Gastrocnemius medialis (tissue), 4 donors: ENCODE results near the gene DAB2IP.

ENCODE experiments used
- POLR2A ChIP-seq, 2 donors: fragments of 450-650 bp; IDR thresholded peaks; one replicate each; pipeline ENCODE4 v1.6.1; 2017; ENCODE audit warnings: antibody characterized with exemption in 2 of 2, mild to moderate bottlenecking in 2 of 2, moderate library complexity in 2 of 2
- TF ChIP-seq, protein P1 (sequence below), 5 experiments: fragments of 450-650 bp in 3 of 5; fragments of 200-600 bp in 2 of 5; sonication (generic) in 2 of 5; IDR thresholded peaks in 4 of 5; conservative IDR thresholded peaks in 1 of 5; 1 replicate in 4 of 5; 2 replicates in 1 of 5; pipeline ENCODE4 v1.5.1; 2016 to 2019; ENCODE audit warnings: antibody characterized with exemption in 5 of 5, mild to moderate bottlenecking in 3 of 5, moderate library complexity in 3 of 5

DNA sequence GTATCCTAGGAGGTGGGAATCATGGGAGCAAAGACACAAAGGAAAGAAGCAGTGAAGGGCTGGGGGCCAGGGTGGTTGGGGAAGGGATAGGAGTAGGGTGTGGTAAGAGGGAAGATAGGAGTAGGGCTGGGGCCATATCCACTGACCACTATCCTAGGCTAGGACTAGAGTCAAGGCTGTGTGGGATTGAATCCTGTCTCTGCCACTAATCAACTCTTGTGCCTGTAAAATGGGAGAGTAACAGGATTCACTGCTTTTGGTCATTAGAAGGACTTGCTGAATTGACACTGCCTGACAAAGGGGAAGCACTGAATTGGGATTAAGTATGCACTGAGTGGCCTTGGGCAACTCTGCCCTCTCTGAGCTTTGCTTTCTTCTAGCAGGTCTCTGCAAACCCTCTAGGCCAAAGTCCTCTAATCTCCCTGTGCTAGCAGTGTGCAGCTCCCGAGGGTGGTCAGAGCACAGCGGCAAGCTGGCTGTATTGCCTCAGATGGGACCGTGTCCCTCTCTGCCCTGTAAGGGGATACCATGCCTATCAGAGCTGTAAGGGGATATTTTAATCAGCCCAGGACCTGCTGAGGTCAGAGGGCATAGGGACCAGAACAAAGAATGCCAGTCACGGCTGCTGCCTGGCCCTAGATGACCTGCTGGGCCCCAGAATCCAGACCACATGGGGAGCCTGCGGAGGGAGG, 12.4 kb upstream of the DAB2IP start:
- TF ChIP-seq, protein P1, sequence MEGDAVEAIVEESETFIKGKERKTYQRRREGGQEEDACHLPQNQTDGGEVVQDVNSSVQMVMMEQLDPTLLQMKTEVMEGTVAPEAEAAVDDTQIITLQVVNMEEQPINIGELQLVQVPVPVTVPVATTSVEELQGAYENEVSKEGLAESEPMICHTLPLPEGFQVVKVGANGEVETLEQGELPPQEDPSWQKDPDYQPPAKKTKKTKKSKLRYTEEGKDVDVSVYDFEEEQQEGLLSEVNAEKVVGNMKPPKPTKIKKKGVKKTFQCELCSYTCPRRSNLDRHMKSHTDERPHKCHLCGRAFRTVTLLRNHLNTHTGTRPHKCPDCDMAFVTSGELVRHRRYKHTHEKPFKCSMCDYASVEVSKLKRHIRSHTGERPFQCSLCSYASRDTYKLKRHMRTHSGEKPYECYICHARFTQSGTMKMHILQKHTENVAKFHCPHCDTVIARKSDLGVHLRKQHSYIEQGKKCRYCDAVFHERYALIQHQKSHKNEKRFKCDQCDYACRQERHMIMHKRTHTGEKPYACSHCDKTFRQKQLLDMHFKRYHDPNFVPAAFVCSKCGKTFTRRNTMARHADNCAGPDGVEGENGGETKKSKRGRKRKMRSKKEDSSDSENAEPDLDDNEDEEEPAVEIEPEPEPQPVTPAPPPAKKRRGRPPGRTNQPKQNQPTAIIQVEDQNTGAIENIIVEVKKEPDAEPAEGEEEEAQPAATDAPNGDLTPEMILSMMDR (IDR thresholded peaks at IDR 0.05 in 4 of 5, conservative IDR thresholded peaks at IDR 0.05 in 1 of 5): no peak
- no peak for TF ChIP-seq POLR2A (IDR thresholded peaks at IDR 0.05)
